Breast epithelium (tissue), 4 donors: ENCODE data around the gene GSTM1. TPM values are rescaled to one million over a fixed set of nuclear protein-coding genes. Genes with fewer than 3 reads are reported as not detected.
"Not testable (repeated sequence)": the region's sequence is repeated elsewhere in the genome, so short reads cannot be mapped to it uniquely, and the experiment has no call there.

Source experiments
- DNase-seq, 2 donors: peaks; one replicate each; pipeline ENCODE4 v3.0.0-alpha.2; 2019; ENCODE audit warnings: low spot score in 2 of 2
- H3K27ac ChIP-seq, 2 donors: fragments of 200-600 bp; sonication (generic) in 1 of 2; one replicate each; pipeline ENCODE4 v1.5.1; 2016 to 2019; ENCODE audit warnings: mild to moderate bottlenecking in 1 of 2
- H3K27me3 ChIP-seq, 2 donors: fragments of 200-600 bp; sonication (generic) in 1 of 2; one replicate each; pipeline versions ENCODE4 v1.5.1 to v1.6.0; 2017 to 2019; ENCODE audit warnings: control low read depth in 1 of 2, mild to moderate bottlenecking in 1 of 2
- H3K36me3 ChIP-seq: fragments of 200-600 bp; one replicate; pipeline ENCODE4 v1.5.1; 2019
- H3K4me1 ChIP-seq, 2 donors: fragments of 200-600 bp; sonication (generic); one replicate each; pipeline ENCODE4 v1.5.1; 2016 to 2019; ENCODE audit warnings: control low read depth in 1 of 2
- H3K4me3 ChIP-seq, 3 donors: fragments of 200-600 bp; sonication (generic); 1 replicate in 2 of 3; 2 replicates in 1 of 3; pipeline ENCODE4 v1.5.1; 2016 to 2019; ENCODE audit warnings: mild to moderate bottlenecking in 3 of 3, moderate library complexity in 2 of 3
- H3K9me3 ChIP-seq, 2 donors: fragments of 200-600 bp; sonication (generic) in 1 of 2; one replicate each; pipeline ENCODE4 v1.5.1; 2016 to 2019; ENCODE audit warnings: control low read depth in 1 of 2
- POLR2A ChIP-seq: fragments of 450-650 bp; IDR thresholded peaks from one replicate; pipeline ENCODE4 v1.6.1; 2016; ENCODE audit warnings: antibody characterized with exemption, mild to moderate bottlenecking, moderate library complexity
- POLR2AphosphoS5 ChIP-seq, 3 donors: sonication (generic); formaldehyde crosslinking; IDR thresholded peaks; one replicate each; pipeline ENCODE4 v1.6.1; 2017; ENCODE audit warnings: antibody characterized with exemption in 3 of 3
- intact Hi-C: fragments of 100-400 bp; cut with DNase I; formaldehyde crosslinking; loops from one replicate; pipeline ENCODE4 v1.15.1; 2023; ENCODE audit warnings: low total_unique reads
- total RNA-seq, 3 donors: library from RNA; depleted of rRNA; stranded (reverse); fragments of >200 nt; gene quantifications; one replicate each; pipeline ENCODE4 v1.1.0, GENCODE V29; 2016
- TF ChIP-seq, protein P1 (sequence below), 3 donors: fragments of 450-650 bp; IDR thresholded peaks; one replicate each; pipeline ENCODE4 v1.5.1; 2016 to 2017; ENCODE audit warnings: antibody characterized with exemption in 3 of 3, mild to moderate bottlenecking in 3 of 3, moderate library complexity in 3 of 3

GSTM1 gene
- total RNA-seq, 3 donors from 2014 or later: 33.8 TPM; not detected in 2

DNA sequence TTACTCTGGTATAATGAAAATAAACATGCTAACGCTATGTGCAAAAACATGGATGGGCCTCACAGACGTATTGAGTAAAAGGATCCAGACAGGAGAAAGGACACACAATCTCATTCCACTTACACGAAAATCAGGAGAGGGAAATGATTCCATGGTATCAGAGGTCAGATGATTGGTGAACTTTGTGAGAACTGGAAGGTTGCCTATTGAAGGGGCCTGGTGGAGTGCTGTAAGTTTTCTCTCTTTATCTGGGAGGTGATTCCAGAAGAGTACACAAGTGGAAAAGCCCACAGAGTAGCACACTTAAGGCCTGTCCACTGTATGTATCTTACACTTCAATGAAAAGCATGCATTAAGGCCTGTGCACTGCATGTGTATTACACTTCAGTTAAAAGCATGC, 10.2 kb upstream of the GSTM1 start:
- H3K9me3 ChIP-seq: no peaks in the 10 kb centered on the region
- TF ChIP-seq POLR2AphosphoS5 (IDR thresholded peaks at IDR 0.05) (no peak), POLR2A (no peak)
- TF ChIP-seq, protein P1, sequence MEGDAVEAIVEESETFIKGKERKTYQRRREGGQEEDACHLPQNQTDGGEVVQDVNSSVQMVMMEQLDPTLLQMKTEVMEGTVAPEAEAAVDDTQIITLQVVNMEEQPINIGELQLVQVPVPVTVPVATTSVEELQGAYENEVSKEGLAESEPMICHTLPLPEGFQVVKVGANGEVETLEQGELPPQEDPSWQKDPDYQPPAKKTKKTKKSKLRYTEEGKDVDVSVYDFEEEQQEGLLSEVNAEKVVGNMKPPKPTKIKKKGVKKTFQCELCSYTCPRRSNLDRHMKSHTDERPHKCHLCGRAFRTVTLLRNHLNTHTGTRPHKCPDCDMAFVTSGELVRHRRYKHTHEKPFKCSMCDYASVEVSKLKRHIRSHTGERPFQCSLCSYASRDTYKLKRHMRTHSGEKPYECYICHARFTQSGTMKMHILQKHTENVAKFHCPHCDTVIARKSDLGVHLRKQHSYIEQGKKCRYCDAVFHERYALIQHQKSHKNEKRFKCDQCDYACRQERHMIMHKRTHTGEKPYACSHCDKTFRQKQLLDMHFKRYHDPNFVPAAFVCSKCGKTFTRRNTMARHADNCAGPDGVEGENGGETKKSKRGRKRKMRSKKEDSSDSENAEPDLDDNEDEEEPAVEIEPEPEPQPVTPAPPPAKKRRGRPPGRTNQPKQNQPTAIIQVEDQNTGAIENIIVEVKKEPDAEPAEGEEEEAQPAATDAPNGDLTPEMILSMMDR (IDR thresholded peaks at IDR 0.05): no peak
- H3K4me1 ChIP-seq: no peaks in the 10 kb centered on the region
- no peaks in the 10 kb centered on the region for H3K27me3 ChIP-seq
- H3K27ac ChIP-seq: no peak overlapping the region
- DNase-seq: no peak
- intact Hi-C loops: no loop called here
- no peaks in the 10 kb centered on the region for H3K36me3 ChIP-seq
- no peak overlapping the region for H3K4me3 ChIP-seq

- H3K4me3 ChIP-seq, H3K36me3 ChIP-seq, H3K27me3 ChIP-seq, H3K4me1 ChIP-seq, H3K9me3 ChIP-seq, DNase-seq, H3K27ac ChIP-seq, intact Hi-C loops: not testable (repeated sequence)
Observed at GRCh38 chr1:109678637-109679036, 9.0 kb upstream of the GSTM1 start.

GRCh38 chr1:109684777-109685176, 2.8 kb upstream of the GSTM1 start:
- H3K4me3 ChIP-seq, H3K36me3 ChIP-seq, H3K9me3 ChIP-seq, H3K4me1 ChIP-seq, intact Hi-C loops, H3K27ac ChIP-seq, H3K27me3 ChIP-seq, DNase-seq: not testable (repeated sequence)

GRCh38 chr1:109685399-109685798, 2.2 kb upstream of the GSTM1 start:
- H3K4me1 ChIP-seq, H3K4me3 ChIP-seq, H3K36me3 ChIP-seq, H3K27ac ChIP-seq, intact Hi-C loops, H3K27me3 ChIP-seq, DNase-seq, H3K9me3 ChIP-seq: not testable (repeated sequence)

DNA sequence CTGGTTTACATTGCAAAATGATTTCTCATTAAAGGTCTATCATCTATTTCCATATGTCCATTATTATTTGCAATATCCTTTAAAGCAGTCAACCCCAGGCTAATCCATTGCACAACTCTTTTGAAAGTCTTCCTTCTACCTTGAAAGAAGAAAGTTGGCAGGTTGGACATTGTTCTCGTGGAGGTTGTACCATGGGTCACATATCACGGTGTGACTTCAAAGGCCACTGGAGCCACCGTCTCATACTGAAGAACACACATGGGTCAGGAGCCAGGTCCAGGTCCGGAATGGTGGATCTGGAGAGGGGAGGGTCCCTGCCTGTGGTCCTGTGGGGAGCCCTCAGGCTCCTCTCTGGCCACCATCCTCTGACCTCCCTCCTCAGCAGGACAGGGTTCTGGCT, 1.7 kb upstream of the GSTM1 start:
- H3K4me3 ChIP-seq, intact Hi-C loops, H3K27me3 ChIP-seq, H3K9me3 ChIP-seq, H3K36me3 ChIP-seq, H3K4me1 ChIP-seq, DNase-seq: not testable (repeated sequence)
- peak overlapping the region in 1 of 2 donors; percentile 12 for H3K27ac ChIP-seq

GRCh38 chr1:109687109-109687508, 508 bp upstream of the GSTM1 start:
- H3K27me3 ChIP-seq, H3K4me1 ChIP-seq, intact Hi-C loops, DNase-seq, H3K9me3 ChIP-seq, H3K36me3 ChIP-seq: not testable (repeated sequence)
- Histone ChIP-seq H3K4me3 (peak overlapping the region in 1 of 3 donors; percentile 69), H3K27ac (peak overlapping the region in 1 of 2 donors; percentile 90)

GRCh38 chr1:109689844-109690405, 2.3 kb downstream of the GSTM1 start:
- Histone ChIP-seq H3K27me3 (no peaks in the 10 kb centered on the region), H3K27ac (no peak overlapping the region), H3K36me3 (no peaks in the 10 kb centered on the region), H3K9me3 (no peaks in the 10 kb centered on the region), H3K4me1 (no peaks in the 10 kb centered on the region), H3K4me3 (no peak overlapping the region)
- intact Hi-C loops: no loop called here
- no peak for DNase-seq
- TF ChIP-seq POLR2AphosphoS5 (IDR thresholded peaks at IDR 0.05) (no peak), POLR2A (no peak)
- TF ChIP-seq, protein P1 (IDR thresholded peaks at IDR 0.05): no peak

- no peak overlapping the region for H3K27ac ChIP-seq
- H3K36me3 ChIP-seq: no peaks in the 10 kb centered on the region
- intact Hi-C loops: no loop called here
- H3K9me3 ChIP-seq: no peaks in the 10 kb centered on the region
- DNase-seq: no peak
- H3K27me3 ChIP-seq: no peaks in the 10 kb centered on the region
- H3K4me1 ChIP-seq: no peaks in the 10 kb centered on the region
- H3K4me3 ChIP-seq: no peak overlapping the region
- TF ChIP-seq POLR2A (no peak), POLR2AphosphoS5 (IDR thresholded peaks at IDR 0.05) (no peak)
- TF ChIP-seq, protein P1 (IDR thresholded peaks at IDR 0.05): no peak
Observed at GRCh38 chr1:109691759-109692158, 4.1 kb downstream of the GSTM1 start.

DNA sequence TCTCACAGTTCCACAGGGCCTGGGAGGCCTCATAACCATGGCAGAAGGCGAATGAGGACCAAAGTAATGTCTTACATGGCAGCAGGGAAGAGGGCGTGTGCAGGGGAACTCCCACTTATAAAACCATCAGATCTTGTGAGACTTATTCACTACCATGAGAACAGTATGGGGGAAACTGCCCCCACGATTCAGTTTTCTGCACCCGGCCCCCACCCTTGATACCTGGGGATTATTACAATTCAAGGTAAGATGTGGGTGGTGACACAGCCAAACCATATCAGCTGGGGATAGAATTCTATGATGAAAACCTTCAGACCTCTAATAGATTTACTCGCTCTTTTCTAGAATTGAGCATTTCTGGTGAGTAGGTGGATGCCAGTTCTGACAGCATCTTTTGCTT, 6.8 kb downstream of the GSTM1 start:
- H3K27me3 ChIP-seq, intact Hi-C loops, DNase-seq, H3K9me3 ChIP-seq, H3K4me1 ChIP-seq, H3K27ac ChIP-seq, H3K36me3 ChIP-seq, H3K4me3 ChIP-seq: not testable (repeated sequence)

GRCh38 chr1:109695138-109695537, 7.5 kb downstream of the GSTM1 start:
- H3K27ac ChIP-seq, H3K27me3 ChIP-seq, H3K4me3 ChIP-seq, H3K9me3 ChIP-seq, DNase-seq, intact Hi-C loops, H3K36me3 ChIP-seq, H3K4me1 ChIP-seq: not testable (repeated sequence)
